K562 (cell line): ENCODE results near the gene GTF2H4. TPM values are rescaled to one million over a fixed set of nuclear protein-coding genes. Genes with fewer than 3 reads are reported as not detected.

Experiments
- ATAC-seq: fragments of 200-7000 bp; cut with Tn5 transposase; 3 replicates; pipeline ENCODE4 v1.9.1; 2020; ENCODE audit warnings: moderate library complexity
- BruUV-seq: library from RNA; stranded (reverse); fragments of 400-500 nt; replicated peaks from 2 replicates; lab custom pipeline; 2021; lab: Mats Ljungman, UMichigan
- CTCF ChIA-PET: fragments of 300-600 bp; formaldehyde crosslinking; extraction: SDS; loops from one replicate; lab custom pipeline; 2021; ENCODE audit warnings: low intra/inter-chr PET ratio; lab: Yijun Ruan, JAX
- POLR2A ChIA-PET: fragments of 300-600, 350-650 bp; sonication (Branson Sonifier 250); formaldehyde crosslinking; extraction: SDS; loops from one replicate; lab custom pipeline; 2021; ENCODE audit warnings: antibody characterized with exemption, inconsistent platforms; lab: Yijun Ruan, JAX
- DNase-seq, 4 experiments: peaks; one replicate each; pipeline versions ENCODE4 v3.0.0 to v3.0.0-alpha.2; 2011 to 2018; ENCODE audit warnings: low spot score in 3 of 4, mixed read lengths in 3 of 4; ENCODE audit errors: extremely low read depth in 1 of 4
- FAIRE-seq: peaks from 2 replicates; lab custom pipeline; 2011; peaks lifted over from hg19 to GRCh38; lab: Jason Lieb, UNC
- H2AFZ ChIP-seq: 2 replicates; pipeline ENCODE4 v1.6.0; 2011; ENCODE audit warnings: low read depth, low read length, control low read depth, inconsistent platforms
- H3K27ac ChIP-seq: fragments of 200-600 bp; 3 replicates; pipeline ENCODE4 v1.8.0; 2011; ENCODE audit warnings: low read depth, mild to moderate bottlenecking, control low read depth, inconsistent platforms, low read length, moderate library complexity, mixed read lengths; ENCODE audit errors: extremely low read depth
- H3K27me3 ChIP-seq, 2 experiments: fragments of 300-600 bp in 1 of 2; 2 replicates in 1 of 2; 3 replicates in 1 of 2; pipeline versions ENCODE4 v1.6.0 to v1.8.0; 2011; ENCODE audit warnings: inconsistent platforms in 2 of 2, low read length in 2 of 2, mild to moderate bottlenecking in 1 of 2, mixed read lengths in 1 of 2, moderate library complexity in 1 of 2; ENCODE audit not compliant: control insufficient read depth in 2 of 2, insufficient read depth in 2 of 2
- H3K36me3 ChIP-seq: fragments of 300-600 bp; 3 replicates; pipeline ENCODE4 v1.8.0; 2011; ENCODE audit warnings: mild to moderate bottlenecking, low read length, inconsistent platforms; ENCODE audit not compliant: control insufficient read depth, insufficient read depth
- H3K4me1 ChIP-seq, 2 experiments: fragments of 200-600 bp in 1 of 2; replicated peaks in 1 of 2; 2 replicates in 1 of 2; 3 replicates in 1 of 2; pipeline versions ENCODE4 v1.5.1 to v1.8.0; 2011; ENCODE audit warnings: inconsistent platforms in 2 of 2, low read length in 2 of 2, mild to moderate bottlenecking in 1 of 2, mixed read lengths in 1 of 2, moderate library complexity in 1 of 2; ENCODE audit not compliant: control insufficient read depth in 2 of 2, insufficient read depth in 2 of 2
- H3K4me2 ChIP-seq: 2 replicates; pipeline ENCODE4 v1.6.1; 2011; ENCODE audit warnings: low read length, control low read depth, inconsistent platforms, mixed read lengths; ENCODE audit not compliant: insufficient read depth
- H3K4me3 ChIP-seq: fragments of 200-600 bp; sonication (generic), shearing (Covaris generic); 2 replicates; pipeline ENCODE4 v1.5.1; 2016; ENCODE audit warnings: control low read depth, inconsistent platforms
- H3K79me2 ChIP-seq: fragments of 200-600 bp; 3 replicates; pipeline ENCODE4 v1.8.0; 2011; ENCODE audit warnings: low read length, inconsistent platforms; ENCODE audit not compliant: control insufficient read depth, insufficient read depth
- H3K9ac ChIP-seq, 2 experiments: 2 replicates each; pipeline versions ENCODE4 v1.6.0 to v1.6.1; 2011; ENCODE audit warnings: low read depth in 2 of 2, low read length in 2 of 2, control low read depth in 1 of 2, inconsistent platforms in 1 of 2, mild to moderate bottlenecking in 1 of 2, mixed read lengths in 1 of 2; ENCODE audit not compliant: insufficient read depth in 1 of 2
- H3K9me1 ChIP-seq: one replicate; pipeline ENCODE4 v1.6.0; 2011; ENCODE audit warnings: inconsistent platforms, mild to moderate bottlenecking, low read length, moderate library complexity; ENCODE audit not compliant: control insufficient read depth, insufficient read depth
- H3K9me3 ChIP-seq: replicated peaks from 2 replicates; pipeline ENCODE4 v1.5.1; 2011; ENCODE audit warnings: low read depth, low read length, inconsistent platforms; ENCODE audit not compliant: control insufficient read depth, insufficient read depth
- H4K20me1 ChIP-seq: replicated peaks from 2 replicates; pipeline ENCODE4 v1.6.1; 2011; ENCODE audit warnings: low read length, inconsistent platforms, mixed read lengths; ENCODE audit not compliant: control insufficient read depth, insufficient read depth
- ARID2 ChIP-seq: fragments of 450-650 bp; IDR thresholded peaks from 2 replicates; pipeline ENCODE4 v1.6.1; 2017; ENCODE audit warnings: antibody characterized with exemption, mild to moderate bottlenecking
- CTCF ChIP-seq, 3 experiments: IDR thresholded peaks in 2 of 3; conservative IDR thresholded peaks in 1 of 3; 2 replicates each; pipeline ENCODE4 v1.5.1; 2011 to 2012; ENCODE audit warnings: low read length in 3 of 3, mild to moderate bottlenecking in 3 of 3, control low read depth in 2 of 3, improper control_type of control experiment in 1 of 3, inconsistent platforms in 1 of 3, low read depth in 1 of 3, mixed read lengths in 1 of 3, moderate library complexity in 1 of 3; ENCODE audit not compliant: insufficient read depth in 2 of 3
- MCM2 ChIP-seq: fragments of 450-650 bp; IDR thresholded peaks from 2 replicates; pipeline ENCODE4 v1.6.1; 2017; ENCODE audit warnings: low read depth, mild to moderate bottlenecking
- NCOA1 ChIP-seq: fragments of 450-650 bp; IDR thresholded peaks from 2 replicates; pipeline ENCODE4 v1.6.1; 2016; ENCODE audit warnings: low read depth
- NFIC ChIP-seq: fragments of 450-650 bp; IDR thresholded peaks from 2 replicates; pipeline ENCODE4 v1.6.1; 2017; ENCODE audit warnings: mild to moderate bottlenecking, inconsistent platforms
- NFXL1 ChIP-seq: fragments of 450-650 bp; formaldehyde crosslinking; IDR thresholded peaks from 2 replicates; pipeline ENCODE4 v1.4.0; 2021; ENCODE audit warnings: mild to moderate bottlenecking
- POLR2AphosphoS5 ChIP-seq: IDR thresholded peaks from 2 replicates; pipeline ENCODE4 v1.6.1; 2011; ENCODE audit warnings: mild to moderate bottlenecking, low read depth, low read length, moderate library complexity; ENCODE audit not compliant: control insufficient read depth, insufficient read depth
- SMARCC2 ChIP-seq: fragments of 450-650 bp; IDR thresholded peaks from 2 replicates; pipeline ENCODE4 v1.6.1; 2017; ENCODE audit warnings: antibody characterized with exemption, moderate library complexity, mild to moderate bottlenecking, low read depth
- TFAP4 ChIP-seq: sonication (generic); formaldehyde crosslinking; IDR thresholded peaks from 2 replicates; pipeline ENCODE4 v1.8.0; 2022; ENCODE audit warnings: missing genetic modification reagents, mild to moderate bottlenecking, moderate library complexity, borderline replicate concordance
- ZNF316 ChIP-seq: fragments of 450-650 bp; IDR thresholded peaks from 2 replicates; pipeline ENCODE4 v1.6.1; 2016
- WGBS: fragments of 100-300 bp; shearing (Covaris generic); methylation state at CpG from one replicate; pipeline ENCODE4 v1.1.6; 2016; ENCODE audit warnings: low coverage, mixed read lengths; ENCODE audit not compliant: insufficient coverage; ENCODE audit errors: missing lambda C conversion rate; 5-methylcytosine and 5-hydroxymethylcytosine counted together
- in situ Hi-C: fragments of 300-500 bp; cut with MboI; formaldehyde crosslinking; loops from 4 replicates; pipeline ENCODE4 v1.15.0; 2018; ENCODE audit warnings: inconsistent platforms, mixed read lengths
- intact Hi-C: fragments of 100-400 bp; cut with micrococcal nuclease; formaldehyde crosslinking; loops from 2 replicates; pipeline ENCODE4 v1.14.2; 2022
- polyA plus RNA-seq, 8 experiments: library from polyadenylated mRNA; depleted of rRNA in 4 of 8; stranded (reverse) in 5 of 8; unstranded in 3 of 8; fragments of >200 nt; fragmentation: Nextera tagmentation in 2 of 8; fragmentation: Illumina TruSeq in 1 of 8; extraction: Ambion mirVana in 2 of 8; extraction: Trizol in 1 of 8; gene quantifications; 2 replicates each; pipeline versions ENCODE4 v1.2.1 to v1.2.3, GENCODE V29; 2011 to 2014; ENCODE audit warnings: inconsistent platforms in 1 of 8, missing spikeins in 1 of 8
- total RNA-seq, 7 experiments: library from RNA; depleted of rRNA in 6 of 7; stranded (reverse); fragments of >200 nt in 6 of 7; fragmentation: Illumina TruSeq in 2 of 7; extraction: Trizol in 2 of 7; gene quantifications; 2 replicates each; pipeline versions ENCODE4 v1.2.1 to v1.2.3, GENCODE V29; 2011 to 2021; ENCODE audit warnings: low replicate concordance in 1 of 7
- TF ChIP-seq, protein P1 (sequence below): conservative IDR thresholded peaks from 2 replicates; pipeline ENCODE4 v1.6.1; 2011; ENCODE audit warnings: low read depth, mild to moderate bottlenecking, low read length; ENCODE audit not compliant: control insufficient read depth
- TF ChIP-seq, protein P2 (sequence below): fragments of 450-650 bp; IDR thresholded peaks from 2 replicates; pipeline ENCODE4 v1.7.1; 2018; ENCODE audit warnings: mild to moderate bottlenecking, low read depth; ENCODE audit not compliant: partially characterized antibody

The GTF2H4 gene
- total and polyA plus RNA-seq, 9 of the 15 experiments (the other 6 are each of a cell fraction or from before 2014, with no cell fraction given): 3.6 to 86.1 (median 39.6) TPM

DNA sequence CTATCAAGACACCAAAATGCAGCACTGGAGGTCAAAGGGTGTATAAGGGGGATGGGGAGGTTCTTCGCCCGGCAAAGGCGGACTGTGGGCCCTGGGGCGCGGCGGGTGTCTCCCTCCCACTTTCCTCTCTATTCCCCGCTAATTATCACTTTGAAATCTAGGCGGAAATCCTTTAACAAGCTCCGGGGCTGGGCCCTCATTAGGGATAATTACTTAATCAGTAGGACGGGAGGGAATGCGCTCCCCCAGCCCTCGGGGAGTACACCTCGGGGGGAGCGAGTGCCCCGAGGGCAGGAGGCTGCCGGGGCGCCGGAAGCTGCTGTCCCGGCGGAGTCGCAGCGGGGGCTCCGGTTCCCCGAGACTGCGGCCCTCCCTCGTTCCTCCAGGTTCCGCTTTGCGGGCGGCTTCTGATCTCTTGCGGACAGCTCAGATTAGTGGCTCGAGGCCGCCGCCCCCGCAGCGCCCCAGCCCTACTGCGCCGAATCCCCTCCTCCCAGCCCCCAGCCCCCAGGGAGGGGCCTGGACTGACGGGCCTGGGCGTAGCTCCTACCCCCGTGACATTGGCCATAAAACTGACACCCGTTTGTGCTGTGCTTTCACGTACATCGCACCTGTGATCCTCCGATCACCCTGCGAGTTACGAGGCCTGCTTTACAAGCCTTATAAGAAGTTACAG lies 47.5 kb downstream of the GTF2H4 start:
- Histone ChIP-seq H2AFZ (peak overlapping the region; percentile 78), H4K20me1 (no peaks in the 10 kb centered on the region), H3K4me3 (peak overlapping the region; percentile 37), H3K79me2 (no peaks in the 10 kb centered on the region), H3K9me1 (no peaks in the 10 kb centered on the region), H3K4me2 (peak overlapping the region; percentile 54), H3K36me3 (no peaks in the 10 kb centered on the region), H3K27ac (no peak overlapping the region), H3K9me3 (no peaks in the 10 kb centered on the region), H3K4me1 (peaks cover 8 to 15% of the 10 kb centered on the region in 2 experiments), H3K9ac (peak overlapping the region; percentile 42 to 89; a peak in 3 of 4 replicates), H3K27me3 (peaks cover 18 to 62% of the 10 kb centered on the region in 2 experiments; a peak in 4 of 5 replicates)
- ChIA-PET POLR2A (interaction anchor here (0.6 to 1.6 kb wide), 13 partner anchors 10 to 633 kb away, joined by 3 to 6 read pairs (median 3); partner anchors contain the start of gene MUCL3), CTCF (no interaction called here)
- intact Hi-C loops (loop anchor here (1.0 kb wide), 1 partner anchor 40 kb away; no protein-coding TSS in a partner anchor), in situ Hi-C loops (no loop called here)
- ATAC-seq: peak; percentile 99
- DNase-seq: peak; percentile 89 to 92 (median 90)
- no peak for FAIRE-seq
- under 1% methylated on average over 41 of the region's 46 CpGs for WGBS
- no TSS peak for BruUV-seq
- TF ChIP-seq, protein P1, sequence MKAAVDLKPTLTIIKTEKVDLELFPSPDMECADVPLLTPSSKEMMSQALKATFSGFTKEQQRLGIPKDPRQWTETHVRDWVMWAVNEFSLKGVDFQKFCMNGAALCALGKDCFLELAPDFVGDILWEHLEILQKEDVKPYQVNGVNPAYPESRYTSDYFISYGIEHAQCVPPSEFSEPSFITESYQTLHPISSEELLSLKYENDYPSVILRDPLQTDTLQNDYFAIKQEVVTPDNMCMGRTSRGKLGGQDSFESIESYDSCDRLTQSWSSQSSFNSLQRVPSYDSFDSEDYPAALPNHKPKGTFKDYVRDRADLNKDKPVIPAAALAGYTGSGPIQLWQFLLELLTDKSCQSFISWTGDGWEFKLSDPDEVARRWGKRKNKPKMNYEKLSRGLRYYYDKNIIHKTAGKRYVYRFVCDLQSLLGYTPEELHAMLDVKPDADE: 0 out of 2 replicates have a peak, but pooled peaks have one; percentile 37
- TF ChIP-seq SMARCC2 (no peak), NFIC (0 out of 2 replicates have a peak, but pooled peaks have one; percentile 39), NFXL1 (CRISPR knock-in tag) (no peak), NCOA1 (peak; percentile 97), ARID2 (no peak), TFAP4 (CRISPR knock-in tag) (peak; percentile 73; the same call in 1 of the 2 replicates), POLR2AphosphoS5 (peak; percentile 61; the same call in 1 of the 2 replicates), CTCF (IDR thresholded peaks at IDR 0.05 in 2 of 3, conservative IDR thresholded peaks at IDR 0.05 in 1 of 3; ENCODE audit: insufficient read depth in 2 of 3, low read depth in 1 of 3, low read length in 3 of 3) (0 out of 6 replicates have a peak, but pooled peaks of 1 of the 3 experiments have one; percentile 2), MCM2 (no peak), ZNF316 (no peak)
- TF ChIP-seq, protein P2, sequence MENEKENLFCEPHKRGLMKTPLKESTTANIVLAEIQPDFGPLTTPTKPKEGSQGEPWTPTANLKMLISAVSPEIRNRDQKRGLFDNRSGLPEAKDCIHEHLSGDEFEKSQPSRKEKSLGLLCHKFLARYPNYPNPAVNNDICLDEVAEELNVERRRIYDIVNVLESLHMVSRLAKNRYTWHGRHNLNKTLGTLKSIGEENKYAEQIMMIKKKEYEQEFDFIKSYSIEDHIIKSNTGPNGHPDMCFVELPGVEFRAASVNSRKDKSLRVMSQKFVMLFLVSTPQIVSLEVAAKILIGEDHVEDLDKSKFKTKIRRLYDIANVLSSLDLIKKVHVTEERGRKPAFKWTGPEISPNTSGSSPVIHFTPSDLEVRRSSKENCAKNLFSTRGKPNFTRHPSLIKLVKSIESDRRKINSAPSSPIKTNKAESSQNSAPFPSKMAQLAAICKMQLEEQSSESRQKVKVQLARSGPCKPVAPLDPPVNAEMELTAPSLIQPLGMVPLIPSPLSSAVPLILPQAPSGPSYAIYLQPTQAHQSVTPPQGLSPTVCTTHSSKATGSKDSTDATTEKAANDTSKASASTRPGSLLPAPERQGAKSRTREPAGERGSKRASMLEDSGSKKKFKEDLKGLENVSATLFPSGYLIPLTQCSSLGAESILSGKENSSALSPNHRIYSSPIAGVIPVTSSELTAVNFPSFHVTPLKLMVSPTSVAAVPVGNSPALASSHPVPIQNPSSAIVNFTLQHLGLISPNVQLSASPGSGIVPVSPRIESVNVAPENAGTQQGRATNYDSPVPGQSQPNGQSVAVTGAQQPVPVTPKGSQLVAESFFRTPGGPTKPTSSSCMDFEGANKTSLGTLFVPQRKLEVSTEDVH: peak; percentile 77
